OCI-LY7 (cell line): ENCODE results near the gene UBXN6.

Source experiments
- EZH2phosphoT487 ChIP-seq: fragments of 200-600 bp; sonication (generic); IDR thresholded peaks from 2 replicates; pipeline ENCODE4 v1.6.1; 2018; ENCODE audit warnings: low read depth, borderline replicate concordance, mild to moderate bottlenecking, mixed run types, antibody characterized with exemption, low read length, moderate library complexity, mixed read lengths
- TF ChIP-seq, protein P1 (sequence below): fragments of 200-600 bp; sonication (generic); conservative IDR thresholded peaks from 2 replicates; pipeline ENCODE4 v1.5.1; 2014; ENCODE audit warnings: mild to moderate bottlenecking, antibody characterized with exemption, low read length, moderate library complexity, mixed read lengths

DNA sequence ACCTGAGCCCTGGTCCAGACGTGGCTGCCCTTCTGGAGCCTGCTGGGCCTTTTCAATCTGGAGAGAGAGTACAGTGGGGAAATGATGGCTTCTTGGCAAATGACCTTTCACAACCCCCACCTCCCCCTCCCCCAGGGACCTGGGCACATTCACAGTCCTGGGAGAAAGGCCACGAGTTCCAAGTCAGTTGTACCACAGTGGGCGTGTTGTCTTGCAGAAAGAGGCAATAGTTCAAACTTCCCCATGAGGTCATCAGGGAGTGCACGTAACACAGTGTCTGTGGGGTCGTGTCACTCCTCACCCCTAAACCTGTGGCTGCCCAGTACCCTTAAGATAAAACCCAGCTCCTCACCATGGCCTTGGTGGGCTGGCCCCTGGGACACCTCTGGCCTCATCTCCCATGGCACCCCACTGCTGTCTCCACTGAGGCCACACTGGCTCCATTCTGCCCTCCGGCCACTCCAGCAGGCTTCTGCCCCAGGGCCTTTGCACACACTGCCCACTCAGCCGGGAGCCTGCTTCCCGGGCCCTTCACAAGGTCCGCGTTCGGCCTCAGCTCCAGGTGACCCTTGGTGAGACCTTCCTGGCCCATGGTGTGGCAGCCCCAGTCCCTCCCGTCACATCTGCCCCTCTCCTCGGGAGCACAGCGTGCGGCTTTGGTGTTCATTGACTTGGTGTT, 47.4 kb upstream of the UBXN6 start:
- TF ChIP-seq, protein P1, sequence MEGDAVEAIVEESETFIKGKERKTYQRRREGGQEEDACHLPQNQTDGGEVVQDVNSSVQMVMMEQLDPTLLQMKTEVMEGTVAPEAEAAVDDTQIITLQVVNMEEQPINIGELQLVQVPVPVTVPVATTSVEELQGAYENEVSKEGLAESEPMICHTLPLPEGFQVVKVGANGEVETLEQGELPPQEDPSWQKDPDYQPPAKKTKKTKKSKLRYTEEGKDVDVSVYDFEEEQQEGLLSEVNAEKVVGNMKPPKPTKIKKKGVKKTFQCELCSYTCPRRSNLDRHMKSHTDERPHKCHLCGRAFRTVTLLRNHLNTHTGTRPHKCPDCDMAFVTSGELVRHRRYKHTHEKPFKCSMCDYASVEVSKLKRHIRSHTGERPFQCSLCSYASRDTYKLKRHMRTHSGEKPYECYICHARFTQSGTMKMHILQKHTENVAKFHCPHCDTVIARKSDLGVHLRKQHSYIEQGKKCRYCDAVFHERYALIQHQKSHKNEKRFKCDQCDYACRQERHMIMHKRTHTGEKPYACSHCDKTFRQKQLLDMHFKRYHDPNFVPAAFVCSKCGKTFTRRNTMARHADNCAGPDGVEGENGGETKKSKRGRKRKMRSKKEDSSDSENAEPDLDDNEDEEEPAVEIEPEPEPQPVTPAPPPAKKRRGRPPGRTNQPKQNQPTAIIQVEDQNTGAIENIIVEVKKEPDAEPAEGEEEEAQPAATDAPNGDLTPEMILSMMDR, result no peak
- no peak for TF ChIP-seq EZH2phosphoT487
